T-helper 9 cell (primary cell): Measurements from ENCODE around the gene PLCB1.

Source experiments
- DNase-seq: peaks from one replicate; pipeline ENCODE4 v3.0.0-alpha.2; 2020

Gene PLCB1

DNA sequence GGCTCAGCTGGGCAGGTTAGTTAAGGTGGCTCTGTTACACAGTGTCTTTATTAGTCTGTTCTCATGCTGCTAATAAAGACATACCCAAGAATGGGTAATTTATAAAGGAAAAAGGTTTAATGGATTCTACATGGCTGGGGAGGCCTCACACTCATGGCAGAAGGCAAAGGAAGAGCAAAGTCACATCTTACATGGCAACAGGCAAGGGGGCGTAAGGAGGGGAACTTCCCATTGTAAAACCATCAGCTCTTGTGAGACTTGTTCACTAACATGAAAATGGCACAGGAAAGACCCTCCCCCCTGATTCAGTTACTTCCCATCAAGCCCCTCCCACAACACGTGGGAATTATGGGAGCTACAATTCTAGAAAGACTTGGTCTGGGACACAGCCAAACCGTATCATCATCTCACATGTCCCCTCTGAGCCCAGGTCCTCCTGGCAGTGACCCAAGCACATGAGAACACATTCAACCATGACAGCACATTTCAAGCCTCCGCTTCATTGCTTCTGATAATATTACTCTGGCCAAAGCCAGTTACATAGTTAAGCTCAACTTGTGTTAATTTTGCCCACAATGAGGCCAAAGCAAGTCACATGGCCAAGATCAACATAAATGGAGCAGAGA is 383.9 kb downstream of the PLCB1 start:
- DNase-seq = no peak

DNA sequence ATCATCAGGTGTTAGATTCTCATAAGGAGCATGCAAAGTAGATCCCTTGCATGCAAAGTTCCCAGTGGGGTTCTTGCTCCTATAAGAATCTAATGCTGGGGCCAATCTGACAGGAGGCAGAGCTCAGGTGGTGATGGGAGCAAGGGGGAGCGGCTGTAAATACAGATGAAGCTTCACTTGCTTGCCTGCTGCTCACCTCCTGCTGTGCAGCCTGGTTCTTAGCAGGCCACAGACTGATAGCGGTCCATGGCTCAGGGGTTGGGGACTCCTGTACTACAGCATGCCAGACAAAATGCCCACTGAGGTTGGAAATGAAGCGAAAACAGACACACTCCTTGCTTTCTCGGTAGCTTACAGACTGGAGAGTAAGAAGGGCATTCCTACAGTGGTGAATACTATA is 386.8 kb downstream of the PLCB1 start:
- DNase-seq = no peak

DNA sequence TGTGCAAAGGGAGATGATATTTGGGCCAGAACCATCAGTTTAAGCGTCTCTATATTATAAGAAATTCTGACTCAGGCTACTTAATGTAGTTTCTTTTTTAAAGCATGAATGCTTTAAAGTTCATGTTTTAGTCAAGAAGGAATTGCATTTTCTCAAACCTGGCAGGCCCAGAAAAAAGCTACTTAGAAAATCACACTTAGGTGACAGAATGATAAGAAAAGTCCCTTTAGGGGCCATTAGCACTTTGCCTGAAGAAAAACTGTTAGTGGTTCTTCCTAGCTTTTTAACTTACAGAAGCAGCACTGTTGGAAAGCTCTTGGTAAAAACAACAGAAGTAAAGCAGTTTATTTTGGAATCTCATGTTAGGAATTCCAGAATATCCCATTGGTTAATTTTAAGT is 387.8 kb downstream of the PLCB1 start:
- no peak for DNase-seq

DNA sequence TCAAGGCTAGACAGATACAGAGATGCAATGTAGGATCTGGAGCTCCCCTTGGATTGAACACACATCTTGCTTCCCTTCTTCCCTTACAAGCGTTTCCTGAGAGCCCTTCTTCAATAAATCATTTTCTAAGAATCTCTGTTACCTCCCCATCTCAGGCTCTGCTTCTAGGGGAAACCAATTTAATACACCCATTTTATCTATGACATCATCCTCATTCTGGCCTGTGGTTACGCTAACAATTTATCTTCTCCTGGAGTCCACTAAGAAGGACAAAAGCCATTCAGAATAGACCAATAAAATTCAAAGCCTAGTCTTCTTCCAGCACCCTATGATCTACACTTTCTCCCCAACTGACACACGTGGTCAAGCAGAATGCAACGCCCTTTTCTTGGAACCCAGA is 390.1 kb downstream of the PLCB1 start:
- no peak for DNase-seq

DNA sequence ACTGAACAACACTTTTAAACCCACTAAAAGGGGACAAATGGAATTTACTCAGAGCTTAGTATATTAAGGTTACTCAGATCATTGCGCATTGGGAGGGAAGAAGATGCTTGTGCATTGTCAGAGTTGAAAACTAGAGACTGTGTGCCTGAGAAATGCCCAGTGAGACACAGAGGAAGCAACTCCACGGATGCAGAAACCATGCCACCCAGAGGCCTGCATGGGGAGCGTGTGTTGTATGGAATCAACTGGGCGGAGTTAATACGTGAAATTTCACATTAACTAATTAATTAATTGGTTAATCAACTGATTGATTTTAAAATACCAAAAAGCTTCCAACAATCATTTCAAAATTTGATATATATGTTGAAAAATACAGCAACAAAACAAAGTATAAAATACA is 391.6 kb downstream of the PLCB1 start:
- no peak for DNase-seq

DNA sequence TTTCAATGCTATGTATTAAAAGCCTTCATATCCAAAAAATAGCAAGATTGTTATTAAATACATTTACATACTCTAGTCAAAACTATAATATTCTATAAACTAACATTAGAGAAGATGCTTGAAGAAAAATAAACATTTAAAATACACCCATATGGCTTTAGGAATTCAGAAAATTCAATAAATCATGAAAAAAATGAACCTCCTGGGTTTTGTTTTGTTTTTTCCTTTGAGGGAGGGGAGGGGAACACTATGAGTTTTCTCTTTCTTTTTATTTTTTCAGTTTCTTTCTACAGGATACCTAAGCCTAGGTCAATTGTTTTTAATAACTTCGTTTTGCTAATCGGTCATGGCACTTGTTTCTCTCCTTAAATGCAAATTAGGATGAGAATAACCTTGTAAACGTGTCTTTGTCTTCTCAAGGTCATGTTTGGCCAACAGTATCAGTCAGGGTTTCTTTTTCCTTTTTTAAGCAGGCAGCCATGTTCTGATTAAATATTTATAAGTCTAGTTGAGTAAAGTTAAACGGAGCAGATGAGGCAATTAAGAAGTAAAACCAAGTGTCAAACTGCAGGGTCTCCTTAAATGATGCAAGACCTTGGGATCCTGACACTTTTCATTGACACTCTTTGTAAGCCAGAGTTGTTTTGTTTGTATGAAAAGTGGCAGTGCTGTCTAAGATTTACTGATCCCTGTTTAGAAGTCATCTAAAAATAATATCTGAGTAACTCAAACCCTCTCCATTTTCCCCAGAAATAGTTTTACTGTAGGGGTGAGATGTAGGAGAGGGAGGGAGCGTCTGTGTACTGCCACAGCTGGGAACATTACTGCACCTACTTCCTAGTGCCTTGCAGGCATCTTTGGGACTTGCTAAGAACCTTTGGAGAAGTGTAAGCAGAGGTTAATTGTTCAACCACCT is 392.3 kb downstream of the PLCB1 start:
- DNase-seq = no peak

DNA sequence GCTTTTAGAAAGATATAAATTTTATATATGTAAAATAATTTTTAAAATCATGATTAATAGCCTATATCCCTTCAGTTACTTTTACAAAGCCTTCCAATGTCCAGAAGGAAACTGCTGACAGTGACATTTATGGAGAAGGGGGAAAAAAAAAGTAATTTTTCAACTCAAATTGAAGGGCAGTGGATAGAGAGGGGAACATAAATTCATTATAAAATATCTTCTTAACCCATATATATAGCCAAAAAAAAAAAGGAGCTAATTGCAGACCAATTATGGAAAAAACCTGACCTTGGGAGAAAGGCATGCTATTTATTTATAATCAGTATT is 392.9 kb downstream of the PLCB1 start:
- no peak for DNase-seq

DNA sequence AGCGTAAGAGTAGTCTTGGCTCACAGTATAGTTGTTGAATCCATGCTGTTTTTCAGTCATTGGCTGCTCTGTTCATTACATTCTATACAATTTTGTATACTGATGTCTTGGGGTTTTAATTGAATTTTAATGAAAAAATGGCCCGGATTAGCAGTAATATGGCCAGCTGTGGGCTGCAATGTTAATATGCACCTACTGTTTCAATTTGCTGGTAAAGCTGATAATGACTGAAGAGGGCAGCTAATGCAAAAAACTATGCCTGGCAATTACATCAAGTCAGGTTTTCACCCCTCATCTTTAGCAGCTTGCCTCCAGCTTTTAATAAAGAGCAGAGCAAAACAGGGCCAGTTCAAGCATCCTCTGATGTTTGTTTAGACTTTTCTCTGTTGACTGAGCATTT is 394.5 kb downstream of the PLCB1 start:
- DNase-seq = no peak

DNA sequence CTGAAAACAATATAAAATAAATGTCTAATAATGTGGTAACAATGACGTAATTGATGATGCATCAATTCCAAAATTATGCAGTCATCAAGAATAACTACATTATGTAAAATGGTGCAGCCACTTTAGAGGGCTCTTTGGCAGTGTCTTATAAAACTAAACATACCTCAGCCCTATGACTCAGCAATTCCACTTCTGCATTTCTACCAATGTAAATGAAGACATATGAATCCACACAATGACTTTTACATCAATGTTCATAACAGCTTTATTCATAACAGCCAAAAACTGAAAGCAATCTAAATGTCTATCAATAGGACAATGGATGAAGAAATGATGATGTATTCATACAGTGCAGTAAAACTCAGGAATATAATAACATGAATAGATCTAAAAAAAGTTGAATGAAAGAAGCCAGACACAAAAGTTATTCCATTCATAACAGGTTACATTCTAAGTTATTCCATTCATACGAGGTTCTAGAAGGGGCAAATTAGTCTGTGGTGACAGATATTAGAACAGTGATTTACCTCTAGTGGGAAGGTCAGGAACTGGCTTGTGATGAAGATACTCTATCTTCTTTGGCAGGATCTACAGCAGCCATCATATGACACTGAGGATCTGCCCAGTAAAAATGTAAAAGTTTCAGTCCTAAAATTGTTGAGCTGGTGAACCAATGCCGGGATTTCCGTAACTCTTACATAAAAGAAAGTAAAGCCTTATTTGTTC is 396.1 kb downstream of the PLCB1 start:
- DNase-seq = no peak

DNA sequence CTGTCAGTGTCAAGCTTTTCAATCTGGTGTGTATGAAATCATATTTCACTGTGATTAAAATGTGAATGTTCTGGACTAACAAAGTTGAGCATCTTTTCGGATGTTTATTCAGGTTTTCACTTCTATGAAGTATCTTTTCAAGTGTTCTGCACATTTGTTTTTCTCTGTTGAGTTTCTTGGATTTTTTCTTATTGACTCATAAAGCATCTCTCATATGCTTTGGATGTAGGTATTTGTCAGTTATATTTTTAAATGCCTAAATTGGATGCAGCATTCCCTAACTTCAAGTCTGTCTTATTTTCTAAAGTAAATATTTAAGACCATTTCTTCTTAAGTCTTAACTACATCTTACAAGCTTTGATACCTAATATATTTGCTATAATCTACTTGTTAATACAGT is 398.0 kb downstream of the PLCB1 start:
- DNase-seq = no peak

DNA sequence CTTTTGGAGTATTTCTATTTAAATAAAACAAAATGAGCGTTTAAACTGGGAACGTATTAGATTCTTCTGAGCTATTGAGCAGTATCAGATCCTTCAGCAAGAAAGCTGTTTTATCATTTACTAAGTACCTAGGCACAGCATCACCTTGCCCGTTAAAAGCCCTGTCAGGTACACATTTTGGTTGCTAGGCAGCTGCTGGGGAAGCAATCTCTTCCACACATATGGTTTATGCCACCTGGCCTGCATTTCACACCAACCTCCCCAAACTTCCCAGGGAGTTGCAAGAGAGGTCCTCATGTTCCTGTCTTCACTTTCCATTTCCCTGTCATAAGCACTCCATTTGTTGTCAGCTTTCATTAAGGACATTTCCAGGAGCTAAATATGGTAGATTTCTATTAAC is 400.1 kb downstream of the PLCB1 start:
- no peak for DNase-seq

DNA sequence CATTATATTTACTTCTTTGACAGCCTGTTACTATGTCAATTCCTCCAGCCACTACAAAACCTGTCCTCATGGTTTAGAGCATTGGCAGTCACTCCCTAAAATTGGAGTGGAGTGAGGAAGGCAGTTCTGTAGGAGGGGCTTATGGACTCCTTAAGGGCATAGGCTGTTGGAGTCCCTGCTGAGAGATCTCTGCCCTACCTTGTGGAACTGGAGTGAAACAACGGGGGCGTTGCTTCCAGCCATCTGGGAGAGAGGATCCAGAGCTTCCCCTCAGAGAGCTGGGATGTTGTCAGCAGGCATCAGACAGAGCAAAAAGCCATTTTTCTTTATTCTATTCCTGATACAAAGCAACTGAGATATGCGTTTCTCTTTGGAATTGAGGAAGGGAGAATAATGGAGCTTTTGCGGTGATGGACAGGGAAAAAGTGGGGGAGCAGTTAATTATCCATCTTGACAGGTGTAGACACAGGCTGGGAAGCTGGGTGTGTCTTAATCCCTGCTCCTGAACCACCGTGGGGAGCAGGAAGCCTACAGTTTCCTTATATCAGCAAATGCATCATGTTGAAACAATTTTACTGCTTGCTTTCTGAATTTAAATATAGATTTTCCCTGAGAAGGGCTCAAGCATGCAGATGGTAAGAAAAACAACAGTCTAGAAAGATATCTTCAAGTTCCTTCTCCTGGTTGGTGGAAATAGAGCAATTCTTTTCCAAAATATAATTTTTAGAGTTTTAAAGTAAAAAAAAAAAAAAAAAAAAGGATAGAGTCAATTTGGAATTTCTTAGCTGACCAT is 402.5 kb downstream of the PLCB1 start:
- no peak for DNase-seq

DNA sequence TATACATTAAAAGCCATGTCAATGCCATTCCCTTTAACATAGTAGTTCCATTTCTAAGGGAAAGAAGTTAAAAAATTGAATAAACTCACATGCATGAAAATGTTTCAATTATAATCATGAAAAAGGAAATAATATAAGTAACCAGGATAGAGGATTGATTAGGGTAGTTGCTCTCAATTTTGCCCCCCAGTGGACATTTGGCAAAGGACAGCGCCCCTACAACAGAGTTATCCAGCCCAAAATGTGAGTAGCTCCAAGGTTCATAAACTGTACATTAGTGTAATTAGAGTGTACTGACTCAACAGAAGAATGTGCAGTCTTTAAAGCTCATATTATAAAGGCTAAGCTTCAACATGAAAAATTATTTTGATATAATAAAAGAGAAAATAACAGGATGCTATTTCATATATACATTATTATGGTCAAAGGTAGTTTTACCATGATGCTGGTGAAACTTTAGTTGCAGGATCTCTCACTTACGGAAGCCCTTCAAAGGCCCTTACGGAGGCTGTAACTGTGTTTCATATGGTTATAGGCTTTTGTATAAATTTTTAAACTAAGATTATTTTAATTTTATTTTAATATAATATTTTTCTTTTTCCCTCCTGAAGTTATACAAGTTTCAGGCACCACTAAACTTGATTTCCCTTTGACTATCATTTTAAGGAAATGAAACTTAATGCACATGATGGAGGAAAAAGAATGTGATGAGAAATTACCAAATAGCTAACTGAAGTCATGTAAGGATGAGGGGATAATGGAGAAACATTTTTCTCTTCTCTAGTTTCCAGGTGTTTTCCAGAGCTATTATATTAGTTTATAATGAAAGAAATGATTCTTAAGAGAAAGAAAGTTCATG is 403.6 kb downstream of the PLCB1 start:
- no peak for DNase-seq

DNA sequence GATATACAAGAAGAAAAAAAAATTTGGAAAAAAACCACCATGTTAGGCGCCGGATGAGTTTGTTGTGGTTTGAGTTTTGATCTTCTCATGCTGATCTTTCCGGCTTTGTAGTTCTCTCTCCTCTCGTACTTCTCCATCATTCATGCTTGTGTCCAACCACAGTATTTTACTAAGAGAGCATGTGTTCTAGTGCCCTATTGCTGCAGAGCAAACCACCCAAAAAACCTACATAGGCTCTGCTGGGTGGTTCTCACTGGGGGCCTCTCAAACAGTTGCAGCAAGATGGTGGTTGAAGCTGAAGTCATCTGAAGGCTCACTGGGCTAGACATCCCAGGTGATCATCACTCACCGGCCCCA is 404.2 kb downstream of the PLCB1 start:
- no peak for DNase-seq

DNA sequence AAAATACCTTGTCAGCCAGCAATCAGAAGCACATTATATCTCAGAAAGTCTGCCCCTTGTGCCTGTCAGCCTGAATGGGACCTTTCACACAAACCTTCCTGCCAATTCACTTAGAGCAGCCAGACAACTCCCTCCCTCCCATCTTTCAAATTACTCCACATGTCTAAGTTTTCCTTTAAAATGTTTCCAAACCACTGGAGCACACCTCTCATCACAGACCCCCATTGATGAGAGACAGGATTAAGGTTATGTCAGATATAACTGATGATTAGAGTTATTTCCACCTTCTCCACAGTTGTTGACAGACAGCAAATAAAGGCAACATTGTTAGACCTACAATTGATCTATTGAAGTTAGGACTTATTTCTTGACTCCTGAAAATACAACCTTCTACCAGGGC is 408.4 kb downstream of the PLCB1 start:
- DNase-seq = no peak

DNA sequence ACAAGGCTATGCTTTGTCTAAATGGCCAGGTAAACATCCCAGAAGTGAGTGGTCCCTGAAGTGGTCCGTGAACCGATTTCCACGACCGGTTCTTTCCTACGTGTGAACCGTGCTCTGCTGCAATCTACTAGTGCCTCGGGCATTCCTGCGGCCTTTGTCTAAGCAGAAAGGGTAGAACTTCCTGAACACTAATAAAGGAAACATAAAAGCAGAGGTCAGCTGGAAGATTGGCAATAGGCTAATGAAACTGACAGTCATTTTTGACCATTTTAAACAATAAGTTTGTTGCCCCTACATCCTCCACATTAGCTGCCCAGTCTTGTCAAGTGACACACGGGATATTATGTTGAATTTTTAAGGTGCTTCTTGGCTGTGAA is 410.0 kb downstream of the PLCB1 start:
- DNase-seq = no peak

DNA sequence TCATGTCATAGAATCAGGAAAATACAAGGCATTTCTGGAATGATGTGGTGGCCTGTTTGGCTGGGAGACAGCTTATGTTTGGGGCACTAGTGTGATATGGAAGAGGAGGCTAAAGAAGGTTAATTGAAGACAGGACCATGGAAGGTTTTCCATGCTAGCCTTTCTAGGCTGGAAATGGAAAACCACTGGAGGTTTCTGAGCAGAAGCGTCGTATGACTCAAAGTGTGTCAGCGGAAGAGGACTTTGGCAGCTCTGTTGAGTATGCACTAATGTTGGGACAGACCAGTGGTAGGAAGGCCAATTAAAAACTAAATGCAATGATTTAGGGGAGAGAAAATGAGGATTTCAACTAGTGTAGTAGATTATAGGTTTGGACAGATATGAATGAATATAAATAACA is 413.1 kb downstream of the PLCB1 start:
- no peak for DNase-seq

DNA sequence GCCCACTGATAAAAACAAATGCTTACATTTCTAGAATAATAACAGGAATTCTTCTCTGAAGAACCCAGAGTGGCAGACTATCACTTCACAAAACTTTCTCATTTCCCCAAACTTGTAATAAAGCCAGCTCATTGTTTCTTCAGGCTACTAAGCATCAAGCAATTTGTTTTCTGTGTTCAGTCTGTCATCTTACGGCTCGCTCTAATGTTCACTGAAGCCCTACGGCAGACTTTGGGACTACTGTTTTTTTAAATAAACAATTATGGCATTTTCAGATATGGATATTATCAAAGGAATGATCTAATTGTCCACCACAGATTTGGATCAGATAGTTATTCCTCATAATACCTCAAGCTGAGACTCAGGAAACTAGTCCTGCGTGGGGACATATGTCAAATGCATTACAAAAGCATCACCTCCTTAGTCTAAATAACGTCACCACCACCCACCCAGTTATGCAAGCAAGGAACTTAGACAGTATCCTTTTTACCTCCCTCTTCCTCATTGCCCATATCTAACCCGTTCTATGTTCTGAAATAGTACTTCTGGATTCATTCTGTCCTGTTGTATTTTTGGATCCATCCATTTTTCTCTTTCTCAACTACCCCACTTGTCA is 415.1 kb downstream of the PLCB1 start:
- DNase-seq = no peak

DNA sequence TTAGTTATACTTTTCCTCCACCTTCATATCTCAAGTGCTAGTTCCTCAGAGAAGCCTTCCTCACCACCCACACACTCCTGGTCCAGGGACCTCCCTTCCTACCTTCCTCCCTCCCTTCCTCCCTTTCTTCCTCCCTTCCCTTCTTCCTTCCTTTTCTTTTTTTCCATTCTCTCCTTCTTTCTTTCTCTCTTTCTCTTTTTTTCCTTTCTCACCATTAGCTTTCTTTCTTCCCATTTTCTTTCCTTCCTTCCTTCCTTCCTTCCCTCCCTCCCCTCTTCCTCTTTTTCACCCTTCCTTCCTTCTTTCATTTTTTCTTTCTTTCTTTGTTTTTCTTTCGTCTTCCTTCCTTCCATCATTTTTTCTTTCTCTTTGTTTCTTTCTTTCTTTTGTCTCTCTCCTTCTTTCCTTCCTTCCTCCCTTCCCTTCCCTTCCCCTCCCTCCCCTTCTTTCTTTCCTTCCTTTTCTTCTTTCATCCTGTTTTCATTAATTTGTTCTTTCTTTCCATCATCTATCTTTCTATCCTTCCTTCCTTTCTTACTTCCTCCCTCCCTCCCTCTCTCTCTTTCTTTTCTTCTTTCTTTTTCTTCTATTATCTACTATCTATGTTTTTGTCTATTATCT is 416.0 kb downstream of the PLCB1 start:
- DNase-seq = no peak

DNA sequence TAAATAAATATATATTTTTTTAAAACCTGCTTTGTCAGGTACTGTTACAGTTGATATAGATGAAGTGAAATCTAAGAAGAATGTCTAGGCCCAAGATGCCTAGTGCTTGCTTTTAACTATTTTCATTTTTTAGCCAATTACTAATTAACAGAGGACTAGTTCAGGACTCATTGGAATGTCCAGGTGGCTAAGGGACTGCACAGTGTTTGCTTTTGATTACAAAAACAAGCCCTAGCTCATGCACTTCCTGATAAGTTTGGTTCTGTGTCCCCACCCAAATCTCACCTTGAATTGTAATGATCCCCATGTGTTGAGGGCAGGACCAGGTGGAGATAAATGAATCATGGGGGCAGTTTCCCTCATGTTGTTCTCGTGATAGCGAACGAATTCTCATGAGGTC is 417.1 kb downstream of the PLCB1 start:
- DNase-seq = no peak

DNA sequence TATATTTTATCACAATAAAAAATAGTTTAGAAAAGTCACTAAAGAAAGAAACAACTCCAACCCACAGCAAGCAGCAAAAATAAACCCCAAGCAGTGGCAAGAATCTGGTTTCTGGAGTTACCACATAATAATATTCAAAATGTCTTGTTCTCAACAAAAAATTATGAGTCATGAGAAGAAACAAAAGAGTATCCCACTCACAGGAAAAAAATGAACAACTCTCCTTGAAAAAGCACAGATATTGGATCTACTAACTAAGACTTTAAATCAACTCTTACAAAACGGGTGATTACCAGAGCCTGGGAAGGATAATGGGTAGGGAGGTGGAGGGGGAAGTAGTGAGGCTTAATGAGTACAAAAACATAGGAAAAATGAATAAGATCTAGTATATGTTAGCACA is 425.6 kb downstream of the PLCB1 start:
- no peak for DNase-seq
